ENCODE data around the gene CTNNB1. TPM values are rescaled to one million over a fixed set of nuclear protein-coding genes. Genes with fewer than 3 reads are reported as not detected.

CTNNB1 gene
- total and polyA plus RNA-seq, 2 of the 4 experiments (the other 2 are of a cell fraction) = 364 to 1,677 TPM

- ATAC-seq (ENCODE audit: low read depth) (no peak), DNase-seq (no peak)
- Histone ChIP-seq H2BK5ac (ENCODE audit: low read depth, low read length, poor library complexity, severe bottlenecking) (no peak overlapping the region), H2AK9ac (replicated peaks; ENCODE audit: low read depth, low read length, poor library complexity) (no peak overlapping the region), H2BK15ac (ENCODE audit: low read depth, low read length) (no peak overlapping the region), H3K36me3 (ENCODE audit: control insufficient read depth, insufficient read depth, low read length) (no peaks in the 10 kb centered on the region), H3K79me1 (ENCODE audit: low read depth in 1 of 2, low read length in 2 of 2) (no peaks in the 10 kb centered on the region), H3K18ac (ENCODE audit: low read depth, low read length) (no peak overlapping the region), H4K20me1 (ENCODE audit: insufficient read depth, low read length) (no peaks in the 10 kb centered on the region), H4K8ac (ENCODE audit: low read depth in 2 of 2, low read length in 2 of 2) (no peak overlapping the region), H2BK120ac (ENCODE audit: low read depth, low read length) (no peak overlapping the region), H3K56ac (ENCODE audit: extremely low read depth, insufficient read depth, low read length) (no peak overlapping the region), H3K14ac (replicated peaks; ENCODE audit: low read depth, low read length) (no peak overlapping the region), H3K9me3 (ENCODE audit: control insufficient read depth, insufficient read depth, low read length) (no peaks in the 10 kb centered on the region), H3K27ac (ENCODE audit: insufficient read depth, low read length) (no peak overlapping the region), H2AK5ac (ENCODE audit: low read depth, low read length) (no peak overlapping the region), H3K4me3 (ENCODE audit: insufficient read depth, low read depth, low read length) (no peak overlapping the region), H4K91ac (ENCODE audit: insufficient read depth, low read depth, low read length) (no peak overlapping the region), H3K4me1 (ENCODE audit: control insufficient read depth, insufficient read depth, low read length) (no peaks in the 10 kb centered on the region; the same call in 1 of the 2 replicates), H3K4ac (ENCODE audit: low read depth, low read length) (no peak overlapping the region), H2AFZ (replicated peaks; ENCODE audit: low read length, poor library complexity) (no peak overlapping the region), H3K9ac (ENCODE audit: low read depth, low read length) (no peak overlapping the region), H3K23ac (ENCODE audit: low read depth, low read length) (no peak overlapping the region), H3K27me3 (ENCODE audit: control insufficient read depth, insufficient read depth, low read length) (peaks cover 17% of the 10 kb centered on the region), H3K9me1 (ENCODE audit: insufficient read depth, low read length) (no peaks in the 10 kb centered on the region), H3K4me2 (ENCODE audit: low read depth, low read length) (no peak overlapping the region), H4K5ac (ENCODE audit: low read depth, low read length) (no peak overlapping the region), H2BK20ac (ENCODE audit: low read depth, low read length) (no peak overlapping the region)
- ChIA-PET POLR2A (ENCODE audit: unreplicated experiment) (no interaction called here), CTCF (no interaction called here)
- in situ Hi-C loops (cut with MboI; ENCODE audit: low sequenced_read_pairs) (no loop called here), dilution Hi-C loops (cut with HindIII; ENCODE audit: low sequenced_read_pairs, unreplicated experiment) (no loop called here), intact Hi-C loops (cut with micrococcal nuclease) (no loop called here)
- TF ChIP-seq BHLHE40 (IDR thresholded peaks at IDR 0.05; ENCODE audit: low read depth, low read length) = no peak
- TF ChIP-seq CEBPB (IDR thresholded peaks at IDR 0.05; ENCODE audit: low read depth, low read length) = no peak
- TF ChIP-seq CHD1 (IDR thresholded peaks at IDR 0.05; ENCODE audit: low read depth, low read length) = no peak
- no peak for TF ChIP-seq NFE2L2 (IDR thresholded peaks at IDR 0.05; ENCODE audit: low read depth, low read length)
- TF ChIP-seq RCOR1 (IDR thresholded peaks at IDR 0.05; ENCODE audit: insufficient replicate concordance, low read length) = no peak
- no peak for TF ChIP-seq MAZ (IDR thresholded peaks at IDR 0.05; ENCODE audit: borderline replicate concordance, low read depth, low read length)
- no peak for TF ChIP-seq CTCF (conservative IDR thresholded peaks at IDR 0.05; ENCODE audit: low read depth, low read length)
- TF ChIP-seq MAFK (IDR thresholded peaks at IDR 0.05; ENCODE audit: low read depth, low read length) = no peak
- WGBS, 2 experiments (ENCODE audit: extremely low coverage in 2 of 2, insufficient read length in 1 of 2) = 0% methylated on average over 1 of the region's 7 CpGs; no CpG with 5 or more reads in 1 of the 2 experiments
- BruUV-seq (replicated peaks) = no TSS peak
These were observed 25.1 kb upstream of the CTNNB1 start for GRCh38 chr3:41173926-41174885.
